Activated naive CD4-positive, alpha-beta T cell treated with anti-CD3 and anti-CD28 coated beads, Interleukin-2, amount 10 ng/mL, durations not matched to agents 7 days and 5 days (primary cell): ENCODE data around the gene GTPBP1.

ENCODE experiments used
- CTCF ChIA-PET: fragments of 350-600 bp; sonication (Branson Sonifier 250); formaldehyde crosslinking; loops from one replicate; lab custom pipeline; 2021; ENCODE audit warnings: antibody characterized with exemption; lab: Charles Lee
- DNase-seq: peaks from one replicate; pipeline ENCODE4 v3.0.0-alpha.2; 2020
- H3K27ac Mint-ChIP-seq: one replicate; pipeline ENCODE4 v1.8.0; 2021; ENCODE audit warnings: mild to moderate bottlenecking, moderate library complexity, mixed read lengths
- H3K27me3 Mint-ChIP-seq: one replicate; pipeline ENCODE4 v1.8.0; 2021; ENCODE audit warnings: mild to moderate bottlenecking, mixed read lengths
- H3K36me3 Mint-ChIP-seq: one replicate; pipeline ENCODE4 v1.8.0; 2021; ENCODE audit warnings: mixed read lengths
- H3K4me1 Mint-ChIP-seq: one replicate; pipeline ENCODE4 v1.8.0; 2021; ENCODE audit warnings: mixed read lengths
- H3K4me3 Mint-ChIP-seq: one replicate; pipeline ENCODE4 v1.8.0; 2021; ENCODE audit warnings: mild to moderate bottlenecking, moderate library complexity, mixed read lengths
- H3K9me3 Mint-ChIP-seq: one replicate; pipeline ENCODE4 v1.8.0; 2021; ENCODE audit warnings: mixed read lengths

GTPBP1 gene

DNA sequence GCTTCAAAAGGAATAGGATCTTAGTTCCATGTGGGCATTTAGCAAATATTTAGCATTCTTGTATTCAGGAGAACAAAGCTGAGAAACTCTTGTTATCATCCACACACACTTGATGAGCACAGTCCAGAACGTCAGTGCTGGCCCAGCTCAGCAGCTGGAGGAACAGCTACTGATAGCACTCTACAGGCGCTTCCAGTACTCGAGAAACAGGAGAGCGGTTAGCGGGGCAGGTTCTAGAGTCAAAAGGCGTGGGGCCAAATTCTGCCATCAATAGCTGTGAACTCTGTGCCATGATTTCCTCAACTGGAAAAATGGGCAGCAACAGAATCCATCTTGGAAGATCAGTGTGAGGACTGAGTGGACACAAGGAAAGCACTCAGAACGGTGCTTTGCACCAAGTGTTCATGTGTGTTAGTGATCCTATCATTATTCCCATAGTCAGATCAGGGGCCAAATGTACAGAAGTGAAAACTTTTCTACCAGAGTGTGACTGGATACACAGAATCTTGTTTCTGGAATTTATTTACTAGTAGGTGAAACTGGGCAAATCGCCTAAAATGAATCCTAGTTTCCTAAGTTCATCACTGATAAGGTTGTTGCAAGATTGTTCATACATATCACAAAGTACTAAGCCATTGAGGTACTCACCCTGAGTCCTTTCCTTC, 8.2 kb upstream of the GTPBP1 start:
- H3K4me1 Mint-ChIP-seq, result peaks cover 63% of the 10 kb centered on the region
- H3K4me3 Mint-ChIP-seq, result peak overlapping the region; percentile 58
- H3K9me3 Mint-ChIP-seq, result no peaks in the 10 kb centered on the region
- peaks cover 9% of the 10 kb centered on the region for H3K27me3 Mint-ChIP-seq
- no peak for DNase-seq
- peaks cover 48% of the 10 kb centered on the region for H3K36me3 Mint-ChIP-seq
- peak overlapping the region; percentile 93 for H3K27ac Mint-ChIP-seq
- CTCF ChIA-PET, result interaction anchor here (1.7 to 4.7 kb wide), 2 partner anchors 9 to 15 kb away, joined by 4 to 30 read pairs; partner anchors contain the start of gene TOMM22

DNA sequence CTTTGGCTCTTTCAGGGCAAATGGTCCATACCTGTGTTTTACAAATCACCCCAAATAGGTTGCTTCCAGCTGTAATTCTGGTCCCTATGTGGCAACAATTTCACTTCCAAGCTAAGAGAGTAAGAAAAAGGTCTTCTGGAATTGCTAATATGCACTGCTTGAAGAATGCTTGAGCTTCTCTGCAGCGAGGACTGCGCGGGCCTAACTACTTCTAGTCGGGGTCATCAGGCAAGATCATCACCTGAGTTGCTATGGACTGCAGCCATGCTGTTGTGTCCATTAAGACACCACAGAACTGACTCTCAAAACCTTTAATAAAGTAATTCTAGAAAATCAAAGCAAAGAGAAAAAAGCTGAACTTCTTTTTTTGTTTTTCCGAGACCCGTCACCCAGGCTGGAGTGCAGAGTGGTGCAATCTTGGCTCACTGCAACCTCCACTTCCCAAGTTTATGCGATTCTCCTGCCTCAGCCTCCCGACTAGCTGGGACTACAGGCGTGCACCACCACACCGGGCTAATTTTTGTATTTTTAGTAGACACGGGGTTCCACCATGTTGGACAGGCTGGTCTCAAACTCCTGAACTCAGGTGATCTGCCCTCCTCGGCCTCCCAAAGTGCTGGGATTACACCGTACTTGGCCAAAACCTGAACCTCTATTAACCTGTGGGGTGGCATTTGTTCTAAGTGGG, 7.2 kb upstream of the GTPBP1 start:
- Mint-ChIP-seq H3K4me1 (peaks cover 59% of the 10 kb centered on the region), H3K36me3 (peaks cover 41% of the 10 kb centered on the region), H3K27ac (peak overlapping the region; percentile 93), H3K4me3 (peak overlapping the region; percentile 81), H3K9me3 (no peaks in the 10 kb centered on the region), H3K27me3 (peaks cover 9% of the 10 kb centered on the region)
- no peak for DNase-seq
- CTCF ChIA-PET, result interaction anchor here (1.3 to 4.7 kb wide), 2 partner anchors 11 to 16 kb away, joined by 3 to 30 read pairs; partner anchors contain the start of gene TOMM22

DNA sequence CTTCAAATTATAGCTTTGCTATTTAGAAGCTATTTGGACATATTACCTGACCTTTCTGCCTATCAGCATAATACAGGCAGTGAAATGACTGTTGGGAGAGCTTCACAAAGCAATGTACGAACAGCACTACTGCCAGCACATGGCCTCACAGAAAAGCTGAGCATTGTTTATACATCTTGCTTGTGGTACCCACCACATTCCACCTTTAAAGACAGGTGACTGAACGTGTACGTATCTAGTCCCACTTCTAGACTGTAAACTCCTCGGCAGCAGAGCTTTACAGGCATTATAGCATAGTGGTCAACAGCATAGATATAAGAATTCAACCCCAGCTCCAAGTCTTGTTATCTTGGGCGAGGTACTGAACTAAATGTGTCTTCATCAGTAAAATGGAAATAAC, 6.6 kb upstream of the GTPBP1 start:
- CTCF ChIA-PET, result interaction anchor here (1.3 to 4.7 kb wide), 2 partner anchors 10 to 17 kb away, joined by 3 to 30 read pairs; partner anchors contain the start of gene TOMM22
- Mint-ChIP-seq H3K27ac (peak overlapping the region; percentile 93), H3K9me3 (no peaks in the 10 kb centered on the region), H3K4me1 (peaks cover 62% of the 10 kb centered on the region), H3K4me3 (peak overlapping the region; percentile 81), H3K27me3 (peaks cover 9% of the 10 kb centered on the region), H3K36me3 (peaks cover 39% of the 10 kb centered on the region)
- DNase-seq, result no peak

DNA sequence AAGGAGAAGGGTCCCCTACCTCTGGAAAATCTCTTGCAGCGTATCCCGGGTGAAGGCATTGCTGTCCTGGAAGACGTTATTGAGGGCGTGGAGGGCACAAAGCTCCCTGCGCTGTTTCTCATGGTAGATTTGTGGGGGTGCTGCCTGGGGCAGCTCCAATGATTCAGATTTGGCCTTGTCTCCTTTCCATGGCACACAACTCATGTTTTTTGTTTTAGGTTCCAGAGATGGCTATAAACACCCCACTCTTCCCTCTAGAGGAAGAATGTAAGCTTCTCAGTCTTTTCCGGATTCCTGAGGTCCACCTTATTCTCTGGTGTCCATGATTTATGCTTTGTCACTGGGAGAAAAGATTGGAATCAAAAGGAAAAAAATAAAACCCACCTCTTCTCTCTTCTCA, 6.0 kb upstream of the GTPBP1 start:
- no peak for DNase-seq
- peaks cover 35% of the 10 kb centered on the region for H3K36me3 Mint-ChIP-seq
- H3K4me3 Mint-ChIP-seq, result peak overlapping the region; percentile 81

DNA sequence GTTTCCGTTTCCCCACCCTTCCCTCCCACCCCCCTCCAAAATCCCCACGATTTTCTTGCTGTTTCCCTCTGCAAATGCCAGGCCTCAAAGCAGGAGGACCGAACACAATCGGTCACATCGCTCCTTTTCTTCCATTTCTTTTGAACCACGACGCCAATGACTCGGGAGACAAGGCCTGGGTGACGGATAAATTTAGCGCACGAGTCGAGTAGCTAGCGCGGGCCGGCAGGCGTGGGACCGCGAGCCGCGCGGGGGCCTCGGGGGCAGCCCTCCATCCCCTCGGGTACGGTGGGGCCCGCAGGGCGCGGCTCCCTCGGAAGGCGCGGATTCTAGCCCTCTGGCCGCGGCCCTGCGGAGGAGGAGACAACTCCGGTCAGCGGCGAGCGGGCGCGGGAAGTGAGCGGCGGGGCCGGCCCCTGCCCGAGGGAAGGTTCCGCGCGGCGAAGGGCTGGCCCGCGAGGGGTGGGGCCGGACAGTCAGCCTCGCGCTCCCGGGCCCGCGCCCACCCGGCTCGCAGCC, 5.4 kb upstream of the GTPBP1 start:
- peak overlapping the region; percentile 95 for H3K27ac Mint-ChIP-seq
- no peak for DNase-seq
- H3K36me3 Mint-ChIP-seq, result peaks cover 31% of the 10 kb centered on the region
- H3K4me3 Mint-ChIP-seq, result peak overlapping the region; percentile 81
- peaks cover 66% of the 10 kb centered on the region for H3K4me1 Mint-ChIP-seq
- no peaks in the 10 kb centered on the region for H3K9me3 Mint-ChIP-seq
- peaks cover 9% of the 10 kb centered on the region for H3K27me3 Mint-ChIP-seq
- CTCF ChIA-PET, result interaction anchor here (4.7 kb wide), 1 partner anchor 18 kb away, joined by 30 read pairs; the partner anchor contains the start of gene TOMM22

More for the DNA sequence above, 6.0 kb upstream of the GTPBP1 start:
- no peaks in the 10 kb centered on the region for H3K9me3 Mint-ChIP-seq
- CTCF ChIA-PET, result interaction anchor here (1.3 to 4.7 kb wide), 2 partner anchors 9 to 17 kb away, joined by 3 to 30 read pairs; partner anchors contain the start of gene TOMM22
- H3K4me1 Mint-ChIP-seq, result peaks cover 66% of the 10 kb centered on the region
- peaks cover 9% of the 10 kb centered on the region for H3K27me3 Mint-ChIP-seq
- peak overlapping the region; percentile 93 for H3K27ac Mint-ChIP-seq

DNA sequence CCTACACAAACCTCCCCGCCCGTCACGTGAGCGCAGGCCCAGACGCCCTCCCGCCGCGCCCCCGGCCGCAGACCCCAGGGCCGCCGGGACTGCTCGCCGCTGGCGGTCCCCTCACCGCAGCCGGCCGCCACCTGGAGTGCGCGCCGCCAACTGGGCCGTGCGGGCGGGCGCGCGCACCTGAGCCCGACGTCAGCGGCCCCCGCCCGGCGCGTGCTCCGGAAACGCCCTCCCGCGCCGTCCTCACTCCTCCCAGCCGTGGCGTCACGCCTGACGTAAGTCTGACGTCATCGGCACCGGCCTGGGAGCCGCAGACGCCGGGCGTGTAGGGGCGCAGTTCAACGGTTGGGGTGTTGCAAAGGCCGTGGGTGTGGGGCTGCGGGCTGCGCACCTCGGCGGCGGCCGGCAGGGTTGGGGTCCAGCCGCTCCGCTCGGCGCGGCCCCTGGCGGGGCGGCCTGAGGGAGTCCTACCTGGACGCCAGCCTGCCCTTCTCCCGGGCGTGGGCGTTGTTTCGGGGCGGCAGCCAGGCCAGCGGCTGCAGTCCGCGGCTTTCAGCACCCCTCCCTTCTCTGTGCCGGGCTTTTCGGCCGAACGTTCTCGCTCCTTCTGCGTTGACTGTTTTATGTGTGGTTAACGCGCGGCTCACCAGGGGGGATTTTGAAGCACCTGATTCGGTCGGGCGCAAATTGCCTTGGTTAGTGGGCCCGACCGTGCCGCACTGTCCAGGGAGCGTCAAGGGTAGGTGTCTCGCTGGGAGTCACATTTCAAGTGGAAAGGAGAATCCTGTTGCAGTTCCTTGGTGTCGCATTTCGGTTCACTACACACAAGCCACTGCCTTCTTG, 4.7 kb upstream of the GTPBP1 start, which contains the start of gene JOSD1:
JOSD1 (minus strand) TSS at position 155 of the 840 bp plus-strand sequence. CDS start 956 bp downstream, outside the sequence.
- Mint-ChIP-seq H3K36me3 (peaks cover 31% of the 10 kb centered on the region), H3K4me1 (peaks cover 64% of the 10 kb centered on the region), H3K27me3 (peaks cover 9% of the 10 kb centered on the region)

DNA sequence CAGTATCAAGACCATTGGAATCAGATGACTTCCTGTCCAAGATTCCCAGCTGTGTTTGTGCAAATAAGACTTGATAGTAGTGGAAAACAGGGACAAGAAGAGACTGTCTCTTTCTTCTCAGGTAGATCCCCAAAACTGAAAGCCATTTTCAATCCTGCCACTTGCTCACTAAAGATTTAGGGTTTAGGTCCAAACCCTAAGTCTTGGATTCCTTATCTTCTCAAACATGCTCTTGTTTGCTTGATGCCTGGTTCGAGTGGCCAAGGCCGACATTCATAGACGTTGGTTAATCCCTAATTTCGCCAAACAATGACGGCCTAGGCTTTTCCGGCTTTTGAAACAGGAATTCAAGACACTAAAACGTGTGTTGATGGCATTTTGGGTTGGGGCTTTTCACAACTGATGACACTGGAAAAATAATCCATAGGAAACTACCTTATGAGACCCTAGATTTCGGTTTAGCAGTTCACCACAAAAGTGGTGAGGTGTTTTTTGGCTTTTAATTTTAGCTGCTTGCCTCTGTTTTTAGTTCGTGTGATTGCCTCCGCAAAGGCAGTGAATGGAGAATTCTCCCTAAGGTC, 1.0 kb upstream of the GTPBP1 start:
- CTCF ChIA-PET, result interaction anchor here (0.8 to 1.4 kb wide), 2 partner anchors 15 to 20 kb away, joined by 3 to 5 read pairs; no protein-coding TSS in a partner anchor
- Mint-ChIP-seq H3K27me3 (peaks cover 9% of the 10 kb centered on the region), H3K9me3 (no peaks in the 10 kb centered on the region), H3K36me3 (peaks cover 15% of the 10 kb centered on the region), H3K4me3 (peak overlapping the region; percentile 76), H3K4me1 (peaks cover 56% of the 10 kb centered on the region), H3K27ac (peak overlapping the region; percentile 97)
- no peak for DNase-seq

More for the DNA sequence above, 4.7 kb upstream of the GTPBP1 start, which contains the start of gene JOSD1:
- CTCF ChIA-PET, result interaction anchor here (4.7 kb wide), 1 partner anchor 19 kb away, joined by 30 read pairs; the partner anchor contains the start of gene TOMM22
- peak; percentile 97 for DNase-seq
- Mint-ChIP-seq H3K9me3 (no peaks in the 10 kb centered on the region), H3K27ac (peak within 1 kb of the TSS; percentile 99), H3K4me3 (peak within 1 kb of the TSS; percentile 81)

DNA sequence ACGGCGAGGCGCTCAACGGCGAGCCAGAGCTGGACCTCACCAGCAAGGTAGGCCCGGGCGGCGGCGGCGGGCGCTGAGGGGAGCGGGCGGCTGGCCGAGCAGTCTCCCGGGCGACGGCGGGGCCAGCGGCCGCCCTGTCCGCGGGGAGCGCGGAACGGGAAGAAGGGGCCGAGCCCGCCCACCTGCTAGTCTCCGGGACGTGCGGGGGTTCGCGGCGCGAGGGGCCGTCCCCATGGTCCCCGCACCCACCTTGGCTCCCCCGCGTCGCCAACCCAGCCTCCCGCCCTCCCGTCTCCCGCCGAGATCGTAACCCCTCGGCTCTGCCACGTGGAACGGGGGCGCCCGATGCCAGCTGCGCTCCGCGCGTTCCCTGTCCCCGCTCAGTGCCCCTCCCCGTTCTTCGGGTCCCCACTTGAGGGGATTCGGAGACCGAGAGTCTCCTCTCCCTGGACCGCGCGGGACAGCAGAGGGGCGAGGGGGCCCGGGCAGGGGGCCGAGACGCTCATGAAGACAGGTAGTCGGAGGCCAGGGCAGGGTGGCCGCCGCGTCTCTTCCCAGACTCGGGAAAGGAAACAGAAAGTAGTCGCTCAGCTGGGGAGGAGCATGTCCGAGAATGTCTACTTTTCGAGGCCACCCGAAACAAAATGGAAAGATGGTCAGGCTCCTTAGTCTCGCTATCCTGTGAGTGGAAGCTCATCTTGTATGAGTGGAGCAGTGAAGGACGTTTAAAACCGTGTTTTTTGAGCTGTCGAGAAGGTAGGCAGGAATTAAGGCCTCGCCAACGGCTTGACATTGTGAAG, 557 bp downstream of the GTPBP1 start:
- CTCF ChIA-PET, result interaction anchor here (1.2 to 2.0 kb wide), 4 partner anchors 10 to 25 kb away, joined by 4 to 9 read pairs (median 5); partner anchors contain the start of gene TOMM22
- Mint-ChIP-seq H3K36me3 (peaks cover 28% of the 10 kb centered on the region), H3K9me3 (no peaks in the 10 kb centered on the region), H3K27me3 (peaks cover 2% of the 10 kb centered on the region), H3K27ac (peak overlapping the region; percentile 94), H3K4me1 (peaks cover 62% of the 10 kb centered on the region), H3K4me3 (peak overlapping the region; percentile 93)
- DNase-seq, result peak; percentile 67

DNA sequence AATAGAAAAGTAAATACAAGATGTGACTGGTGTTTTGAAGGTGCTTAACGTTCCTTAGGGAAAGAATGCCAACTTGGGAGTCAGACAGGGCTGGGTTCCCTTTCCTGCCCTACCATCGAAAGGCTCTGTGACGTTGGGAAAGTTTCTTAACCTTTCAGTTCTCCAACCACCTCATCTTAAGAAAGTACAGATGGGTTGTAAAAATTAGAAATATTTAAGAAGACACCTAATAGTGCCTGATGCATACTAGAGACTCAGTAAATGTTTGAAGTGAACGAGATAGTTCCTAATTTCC, 1.1 kb downstream of the GTPBP1 start:
- Mint-ChIP-seq H3K4me3 (peak overlapping the region; percentile 93), H3K9me3 (no peaks in the 10 kb centered on the region), H3K4me1 (peaks cover 57% of the 10 kb centered on the region), H3K27ac (peak overlapping the region; percentile 94), H3K27me3 (no peaks in the 10 kb centered on the region), H3K36me3 (peaks cover 28% of the 10 kb centered on the region)
- CTCF ChIA-PET, result interaction anchor here (1.0 to 2.0 kb wide), 4 partner anchors 10 to 29 kb away, joined by 3 to 9 read pairs (median 4); partner anchors contain the start of gene TOMM22
- DNase-seq, result no peak

DNA sequence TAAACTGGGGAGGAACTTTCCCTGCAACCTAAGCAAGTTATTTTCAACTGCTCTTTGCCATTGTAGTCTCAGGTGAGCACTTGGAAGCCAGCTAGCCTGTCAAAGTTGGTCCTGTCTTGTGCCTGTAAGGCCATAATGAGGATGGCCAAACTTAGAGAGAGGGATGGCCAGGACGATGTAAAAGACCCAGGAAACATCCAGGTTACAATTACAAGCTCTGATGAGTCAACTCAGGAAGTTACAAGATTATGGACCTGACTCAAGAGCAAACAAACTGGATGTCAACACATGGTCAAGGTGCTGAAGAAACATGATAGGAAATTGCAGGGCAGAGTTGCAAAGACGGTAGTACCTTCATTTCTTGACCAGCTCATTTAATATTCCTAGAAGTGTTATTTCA, 1.6 kb downstream of the GTPBP1 start:
- DNase-seq, result no peak
- Mint-ChIP-seq H3K4me1 (peaks cover 61% of the 10 kb centered on the region), H3K9me3 (no peaks in the 10 kb centered on the region), H3K36me3 (peaks cover 32% of the 10 kb centered on the region), H3K4me3 (peak overlapping the region; percentile 93), H3K27me3 (no peaks in the 10 kb centered on the region), H3K27ac (peak overlapping the region; percentile 94)
- CTCF ChIA-PET, result interaction anchor here (0.6 to 2.0 kb wide), 5 partner anchors 11 to 28 kb away, joined by 3 to 9 read pairs (median 4); partner anchors contain the start of gene TOMM22

DNA sequence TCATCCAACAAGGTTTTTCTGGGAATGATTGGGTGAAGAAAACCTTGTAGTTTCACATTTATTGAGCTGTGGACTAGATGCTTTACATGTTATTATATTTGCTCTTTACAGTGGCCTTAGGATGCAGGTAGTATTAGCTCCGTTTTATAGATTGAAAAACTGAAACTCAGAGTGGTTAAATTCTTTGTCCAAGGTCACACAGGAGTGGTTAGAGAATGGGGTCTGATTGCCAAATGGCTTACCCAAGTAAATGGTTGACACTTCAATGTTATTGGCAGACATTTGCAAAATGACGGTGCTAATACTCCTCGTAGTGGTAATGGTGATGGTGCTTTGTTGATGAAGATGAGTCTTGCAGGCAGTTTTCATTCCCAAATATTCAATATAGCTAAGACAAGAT, 2.2 kb downstream of the GTPBP1 start:
- DNase-seq, result no peak
- no peaks in the 10 kb centered on the region for H3K27me3 Mint-ChIP-seq
- no peaks in the 10 kb centered on the region for H3K9me3 Mint-ChIP-seq
- CTCF ChIA-PET, result interaction anchor here (0.6 to 2.0 kb wide), 4 partner anchors 11 to 26 kb away, joined by 3 to 9 read pairs (median 4); partner anchors contain the start of gene TOMM22
- peak overlapping the region; percentile 34 for H3K4me3 Mint-ChIP-seq
- peaks cover 32% of the 10 kb centered on the region for H3K36me3 Mint-ChIP-seq
- H3K27ac Mint-ChIP-seq, result no peak overlapping the region
- peaks cover 65% of the 10 kb centered on the region for H3K4me1 Mint-ChIP-seq

DNA sequence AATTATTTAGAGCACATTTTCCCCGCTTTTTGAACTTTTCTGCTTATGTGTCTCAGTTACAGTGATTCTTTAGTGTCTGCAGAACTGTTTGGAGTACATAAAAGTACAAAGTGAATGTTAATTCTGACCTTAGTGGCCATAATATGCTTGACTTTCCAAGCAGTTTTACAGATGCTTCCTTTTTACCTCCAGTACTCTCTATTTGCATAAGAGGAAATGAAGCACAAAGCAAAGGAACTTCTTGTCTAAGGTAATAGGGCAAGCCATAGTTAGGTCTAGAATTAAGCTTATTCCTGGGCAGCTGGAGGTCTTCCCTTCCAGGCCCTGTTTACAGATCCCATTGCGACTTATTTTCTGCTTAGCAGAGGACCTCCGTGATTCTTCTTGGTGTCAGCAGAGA, 3.6 kb downstream of the GTPBP1 start:
- Mint-ChIP-seq H3K27ac (no peak overlapping the region), H3K36me3 (peaks cover 32% of the 10 kb centered on the region), H3K4me3 (peak overlapping the region; percentile 34)

More for the DNA sequence above, 3.6 kb downstream of the GTPBP1 start:
- Mint-ChIP-seq H3K4me1 (peaks cover 68% of the 10 kb centered on the region), H3K27me3 (no peaks in the 10 kb centered on the region), H3K9me3 (no peaks in the 10 kb centered on the region)
- CTCF ChIA-PET, result interaction anchor here (0.6 to 1.6 kb wide), 3 partner anchors 10 to 28 kb away, joined by 3 to 6 read pairs (median 3); partner anchors contain the start of gene TOMM22
- no peak for DNase-seq
